IMR-90 (cell line): ENCODE data around the gene GLUD1. TPM values are rescaled to one million over a fixed set of nuclear protein-coding genes. Genes with fewer than 3 reads are reported as not detected.
"Not testable (repeated sequence)": the region's sequence is repeated elsewhere in the genome, so short reads cannot be mapped to it uniquely, and the experiment has no call there.

Experiments used
- ATAC-seq: fragments of 200-7000 bp; cut with Tn5 transposase; 2 replicates; pipeline ENCODE4 v1.9.1; 2020; ENCODE audit warnings: low read depth, mild to moderate bottlenecking, moderate library complexity
- BruUV-seq: library from RNA; stranded (reverse); fragments of 400-500 nt; replicated peaks from 2 replicates; lab custom pipeline; 2021; lab: Mats Ljungman, UMichigan
- CTCF ChIA-PET: fragments of 300-600 bp; formaldehyde crosslinking; extraction: SDS; loops from one replicate; lab custom pipeline; 2021; ENCODE audit warnings: antibody characterized with exemption; lab: Yijun Ruan, JAX
- POLR2A ChIA-PET: fragments of 300-600 bp; sonication (Branson Sonifier 250); formaldehyde crosslinking; loops from one replicate; lab custom pipeline; 2022; ENCODE audit warnings: antibody characterized with exemption; ENCODE audit not compliant: unreplicated experiment; lab: Charles Lee
- DNase-seq: peaks from one replicate; pipeline ENCODE4 v3.0.0; 2013
- H2AFZ ChIP-seq: replicated peaks from 2 replicates; pipeline ENCODE3; 2013; ENCODE audit warnings: low read length, mild to moderate bottlenecking; ENCODE audit not compliant: poor library complexity
- H2AK5ac ChIP-seq: 2 replicates; pipeline ENCODE4 v1.6.1; 2013; ENCODE audit warnings: low read depth, low read length, inconsistent platforms
- H2AK9ac ChIP-seq: replicated peaks from 2 replicates; pipeline ENCODE3; 2013; ENCODE audit warnings: mild to moderate bottlenecking, low read depth, low read length, moderate library complexity; ENCODE audit not compliant: poor library complexity
- H2BK120ac ChIP-seq: 2 replicates; pipeline ENCODE4 v1.6.1; 2013; ENCODE audit warnings: low read depth, low read length, inconsistent platforms
- H2BK15ac ChIP-seq: 3 replicates; pipeline ENCODE4 v1.6.1; 2013; ENCODE audit warnings: low read depth, low read length, inconsistent platforms
- H2BK20ac ChIP-seq: 2 replicates; pipeline ENCODE4 v1.6.1; 2013; ENCODE audit warnings: low read depth, mild to moderate bottlenecking, inconsistent platforms, low read length, moderate library complexity
- H2BK5ac ChIP-seq: 2 replicates; pipeline ENCODE4 v1.6.1; 2013; ENCODE audit warnings: mild to moderate bottlenecking, low read depth, low read length, inconsistent platforms; ENCODE audit not compliant: poor library complexity, severe bottlenecking
- H3K14ac ChIP-seq: replicated peaks from 2 replicates; pipeline ENCODE4 v1.6.1; 2013; ENCODE audit warnings: low read depth, low read length, inconsistent platforms
- H3K18ac ChIP-seq: 2 replicates; pipeline ENCODE4 v1.6.1; 2013; ENCODE audit warnings: low read depth, low read length, control low read depth
- H3K23ac ChIP-seq: 2 replicates; pipeline ENCODE4 v1.6.1; 2013; ENCODE audit warnings: low read depth, low read length, inconsistent platforms
- H3K27ac ChIP-seq: 2 replicates; pipeline ENCODE4 v1.5.1; 2013; ENCODE audit warnings: mild to moderate bottlenecking, control low read depth, low read length; ENCODE audit not compliant: insufficient read depth
- H3K27me3 ChIP-seq: 2 replicates; pipeline ENCODE4 v1.6.1; 2013; ENCODE audit warnings: low read length; ENCODE audit not compliant: control insufficient read depth, insufficient read depth
- H3K36me3 ChIP-seq: 2 replicates; pipeline ENCODE4 v1.6.1; 2013; ENCODE audit warnings: low read length, mixed read lengths; ENCODE audit not compliant: control insufficient read depth, insufficient read depth
- H3K4ac ChIP-seq: 2 replicates; pipeline ENCODE4 v1.6.1; 2013; ENCODE audit warnings: low read depth, low read length, inconsistent platforms
- H3K4me1 ChIP-seq: 2 replicates; pipeline ENCODE4 v1.6.1; 2013; ENCODE audit warnings: low read length, mixed read lengths; ENCODE audit not compliant: control insufficient read depth, insufficient read depth
- H3K4me2 ChIP-seq: 2 replicates; pipeline ENCODE4 v1.6.1; 2013; ENCODE audit warnings: low read depth, mild to moderate bottlenecking, control low read depth, low read length, moderate library complexity
- H3K4me3 ChIP-seq: 2 replicates; pipeline ENCODE4 v1.5.1; 2013; ENCODE audit warnings: low read depth, mild to moderate bottlenecking, control low read depth, low read length, moderate library complexity; ENCODE audit not compliant: insufficient read depth
- H3K56ac ChIP-seq: 2 replicates; pipeline ENCODE4 v1.6.1; 2013; ENCODE audit warnings: low read length, inconsistent platforms; ENCODE audit not compliant: insufficient read depth; ENCODE audit errors: extremely low read depth
- H3K79me1 ChIP-seq, 2 experiments: 2 replicates each; pipeline ENCODE4 v1.6.1; 2013; ENCODE audit warnings: low read length in 2 of 2, inconsistent platforms in 1 of 2, low read depth in 1 of 2
- H3K9ac ChIP-seq: 2 replicates; pipeline ENCODE4 v1.6.1; 2013; ENCODE audit warnings: low read depth, low read length, control low read depth
- H3K9me1 ChIP-seq: 2 replicates; pipeline ENCODE4 v1.6.1; 2013; ENCODE audit warnings: low read length, inconsistent platforms; ENCODE audit not compliant: insufficient read depth
- H3K9me3 ChIP-seq: 2 replicates; pipeline ENCODE4 v1.6.1; 2013; ENCODE audit warnings: low read length; ENCODE audit not compliant: control insufficient read depth, insufficient read depth
- H4K20me1 ChIP-seq: 2 replicates; pipeline ENCODE4 v1.6.1; 2013; ENCODE audit warnings: low read length, inconsistent platforms; ENCODE audit not compliant: insufficient read depth
- H4K5ac ChIP-seq: 2 replicates; pipeline ENCODE4 v1.6.1; 2013; ENCODE audit warnings: mild to moderate bottlenecking, low read depth, low read length, control low read depth
- H4K8ac ChIP-seq, 2 experiments: 2 replicates each; pipeline ENCODE4 v1.6.1; 2013; ENCODE audit warnings: low read depth in 2 of 2, low read length in 2 of 2, control low read depth in 1 of 2, inconsistent platforms in 1 of 2
- H4K91ac ChIP-seq: 2 replicates; pipeline ENCODE4 v1.6.1; 2013; ENCODE audit warnings: low read depth, low read length, inconsistent platforms; ENCODE audit not compliant: insufficient read depth
- WGBS, 2 experiments: methylation state at CpG; one replicate each; pipeline versions ENCODE4 v1.1.5 to v1.1.7; 2013; ENCODE audit warnings: missing lambda C conversion rate in 2 of 2; ENCODE audit not compliant: insufficient read length in 1 of 2; ENCODE audit errors: extremely low coverage in 2 of 2; 5-methylcytosine and 5-hydroxymethylcytosine counted together
- dilution Hi-C: fragments of 300-500 bp; cut with HindIII; formaldehyde crosslinking; loops from one replicate; pipeline ENCODE4 v1.14.3; 2018; ENCODE audit warnings: low sequenced_read_pairs; ENCODE audit not compliant: unreplicated experiment
- in situ Hi-C: fragments of 300-500 bp; cut with MboI; formaldehyde crosslinking; loops from 3 replicates; pipeline ENCODE4 v1.14.3; 2019; ENCODE audit warnings: low sequenced_read_pairs, inconsistent platforms, mixed read lengths
- intact Hi-C: fragments of 100-400 bp; cut with micrococcal nuclease; formaldehyde crosslinking; loops from 2 replicates; pipeline ENCODE4 v1.10.0; 2022
- polyA plus RNA-seq, 3 experiments: library from polyadenylated mRNA; depleted of rRNA; stranded (reverse); fragments of >200 nt; gene quantifications; 2 replicates each; pipeline ENCODE4 v1.2.3, GENCODE V29; 2012; ENCODE audit warnings: low replicate concordance in 1 of 3
- total RNA-seq: library from RNA; depleted of rRNA; stranded (reverse); fragments of >200 nt; gene quantifications from 2 replicates; pipeline ENCODE4 v1.2.3, GENCODE V29; 2012

Gene GLUD1
- total and polyA plus RNA-seq, 2 of the 4 experiments (the other 2 are of a cell fraction) = 64.8 to 210 TPM

DNA sequence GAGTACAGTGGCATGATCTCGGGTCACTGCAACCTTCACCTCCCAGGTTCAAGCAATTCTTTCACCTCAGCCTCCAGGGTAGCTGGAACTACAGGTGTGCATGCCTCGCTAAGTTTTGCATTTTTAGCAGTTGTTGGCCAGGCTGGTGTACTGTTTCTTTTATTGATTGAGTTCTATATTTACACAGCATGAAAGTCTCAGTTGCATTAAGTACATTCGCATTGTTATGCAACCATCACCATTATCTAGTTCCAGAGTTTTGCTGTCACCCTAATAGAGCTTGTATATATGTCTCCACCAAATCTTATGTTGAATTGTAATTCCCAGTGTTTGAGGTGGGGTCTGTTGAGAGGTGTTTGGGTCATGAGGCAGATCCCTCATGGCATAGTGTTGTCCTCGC, 28.7 kb upstream of the GLUD1 start:
- H3K14ac ChIP-seq, H4K20me1 ChIP-seq, H2BK15ac ChIP-seq, H2AK9ac ChIP-seq, CTCF ChIA-PET, H3K9ac ChIP-seq, in situ Hi-C loops, H3K18ac ChIP-seq, H2BK5ac ChIP-seq, intact Hi-C loops, dilution Hi-C loops, ATAC-seq, H2BK20ac ChIP-seq, BruUV-seq, H3K79me1 ChIP-seq, H3K27me3 ChIP-seq, POLR2A ChIA-PET, H3K27ac ChIP-seq, H4K8ac ChIP-seq, H2BK120ac ChIP-seq, H3K4ac ChIP-seq, H3K9me3 ChIP-seq, DNase-seq, H3K4me2 ChIP-seq, H3K4me1 ChIP-seq, H3K23ac ChIP-seq, H3K9me1 ChIP-seq, H3K56ac ChIP-seq, H2AK5ac ChIP-seq, H4K91ac ChIP-seq, H4K5ac ChIP-seq, H2AFZ ChIP-seq, H3K4me3 ChIP-seq, H3K36me3 ChIP-seq: not testable (repeated sequence)
- WGBS, 2 experiments = no CpG with 5 or more reads among the region's 4 CpGs

GRCh38 chr10:87119029-87119428, 24.4 kb upstream of the GLUD1 start:
- ATAC-seq, H2AK5ac ChIP-seq, H3K18ac ChIP-seq, H2BK120ac ChIP-seq, H3K9me1 ChIP-seq, H3K4me1 ChIP-seq, intact Hi-C loops, H3K56ac ChIP-seq, H2BK15ac ChIP-seq, H3K79me1 ChIP-seq, H2AK9ac ChIP-seq, H3K36me3 ChIP-seq, H2BK20ac ChIP-seq, H3K14ac ChIP-seq, H3K27ac ChIP-seq, CTCF ChIA-PET, H4K91ac ChIP-seq, DNase-seq, H3K4me2 ChIP-seq, H3K27me3 ChIP-seq, POLR2A ChIA-PET, H2BK5ac ChIP-seq, H3K9me3 ChIP-seq, H3K4ac ChIP-seq, H4K5ac ChIP-seq, BruUV-seq, dilution Hi-C loops, H3K9ac ChIP-seq, H3K4me3 ChIP-seq, H3K23ac ChIP-seq, H2AFZ ChIP-seq, H4K8ac ChIP-seq, H4K20me1 ChIP-seq, in situ Hi-C loops: not testable (repeated sequence)
- WGBS, 2 experiments = no CpG with 5 or more reads among the region's 1 CpG
